Stimulated activated CD4-positive, alpha-beta T cell treated with anti-CD3 and anti-CD28 coated beads, TNF-alpha, amount 100 ng/mL, for 48 hours (primary cell): ENCODE data around the gene FGF3.
A peak's percentile ranks its signal among the peaks of the same experiment; 100 is the strongest.

Experiments used
- DNase-seq, 3 donors: peaks; one replicate each; pipeline ENCODE4 v3.0.0-alpha.2; 2020; ENCODE audit warnings: low read depth in 3 of 3

The FGF3 gene

GRCh38 chr11:69844396-69844795 is 25.2 kb upstream of the FGF3 start:
- DNase-seq: no peak

GRCh38 chr11:69843529-69843921 is 24.3 kb upstream of the FGF3 start:
- DNase-seq: no peak

- DNase-seq: no peak
These were observed 23.7 kb upstream of the FGF3 start for GRCh38 chr11:69842746-69843528.

- peak in 1 of 3 donors; percentile 3 for DNase-seq
These were observed 22.9 kb upstream of the FGF3 start for GRCh38 chr11:69841859-69842698.

- no peak for DNase-seq
These were observed 22.1 kb upstream of the FGF3 start for GRCh38 chr11:69841170-69841858.

- DNase-seq: no peak
These were observed 21.4 kb upstream of the FGF3 start for GRCh38 chr11:69840371-69841169.

GRCh38 chr11:69839516-69839915 is 20.3 kb upstream of the FGF3 start:
- no peak for DNase-seq

GRCh38 chr11:69837791-69838190 is 18.6 kb upstream of the FGF3 start:
- DNase-seq: no peak

- no peak for DNase-seq
These were observed 17.2 kb upstream of the FGF3 start for GRCh38 chr11:69836401-69836800.

- DNase-seq: no peak
These were observed 15.9 kb upstream of the FGF3 start for GRCh38 chr11:69834811-69835800.

GRCh38 chr11:69834251-69834650 is 15.0 kb upstream of the FGF3 start:
- DNase-seq: no peak

GRCh38 chr11:69832561-69833413 is 13.6 kb upstream of the FGF3 start:
- DNase-seq: no peak

- no peak for DNase-seq
These were observed 12.8 kb upstream of the FGF3 start for GRCh38 chr11:69831985-69832384.

GRCh38 chr11:69830086-69830485 is 10.9 kb upstream of the FGF3 start:
- no peak for DNase-seq

GRCh38 chr11:69828971-69829344 is 9.7 kb upstream of the FGF3 start:
- DNase-seq: no peak

- no peak for DNase-seq
These were observed 9.2 kb upstream of the FGF3 start for GRCh38 chr11:69828276-69828970.

GRCh38 chr11:69826773-69827172 is 7.6 kb upstream of the FGF3 start:
- DNase-seq: no peak

- no peak for DNase-seq
These were observed 6.7 kb upstream of the FGF3 start for GRCh38 chr11:69825941-69826340.
